HepG2 (cell line): ENCODE measurements around the gene IRF4. TPM values are rescaled to one million over a fixed set of nuclear protein-coding genes. Genes with fewer than 3 reads are reported as not detected.

ENCODE experiments used
- ATAC-seq: fragments of 200-7000 bp; cut with Tn5 transposase; 3 replicates; pipeline ENCODE4 v1.9.1; 2020; ENCODE audit warnings: mild to moderate bottlenecking, moderate library complexity
- BruUV-seq: library from RNA; stranded (reverse); fragments of 400-500 nt; replicated peaks from 2 replicates; lab custom pipeline; 2021; lab: Mats Ljungman, UMichigan
- CTCF ChIA-PET: fragments of 300-600 bp; formaldehyde crosslinking; extraction: SDS; loops from one replicate; lab custom pipeline; 2021; ENCODE audit warnings: low total read pairs, inconsistent platforms, low intra/inter-chr PET ratio; lab: Yijun Ruan, JAX
- POLR2A ChIA-PET: fragments of 350-600 bp; sonication (Branson Sonifier 250); formaldehyde crosslinking; loops from one replicate; lab custom pipeline; 2020; ENCODE audit warnings: antibody characterized with exemption, inconsistent platforms; lab: Yijun Ruan, JAX
- DNase-seq: peaks from one replicate; pipeline ENCODE4 v3.0.0-alpha.2; 2015; ENCODE audit warnings: low spot score
- FAIRE-seq: peaks from 3 replicates; lab custom pipeline; 2011; peaks lifted over from hg19 to GRCh38; lab: Jason Lieb, UNC
- H2AFZ ChIP-seq: one replicate; pipeline ENCODE4 v1.6.1; 2011; ENCODE audit warnings: low read length, inconsistent platforms
- H3K27ac ChIP-seq: fragments of 300-600 bp; 3 replicates; pipeline ENCODE4 v1.8.0; 2011; ENCODE audit warnings: mixed run types, mild to moderate bottlenecking, mixed read lengths, low read length, inconsistent platforms; ENCODE audit not compliant: insufficient read depth; ENCODE audit errors: extremely low read length
- H3K27me3 ChIP-seq, 2 experiments: fragments of 200-600 bp in 1 of 2; 2 replicates in 1 of 2; 3 replicates in 1 of 2; pipeline versions ENCODE4 v1.6.0 to v1.8.0; 2011; ENCODE audit warnings: low read length in 2 of 2, mild to moderate bottlenecking in 2 of 2, moderate library complexity in 2 of 2, inconsistent platforms in 1 of 2; ENCODE audit not compliant: insufficient read depth in 2 of 2, control insufficient read depth in 1 of 2
- H3K36me3 ChIP-seq, 2 experiments: fragments of 200-600 bp in 1 of 2; replicated peaks in 1 of 2; 2 replicates in 1 of 2; 3 replicates in 1 of 2; pipeline versions ENCODE4 v1.5.1 to v1.8.0; 2011; ENCODE audit warnings: low read length in 2 of 2, inconsistent platforms in 1 of 2; ENCODE audit not compliant: insufficient read depth in 2 of 2, control insufficient read depth in 1 of 2
- H3K4me1 ChIP-seq: 2 replicates; pipeline ENCODE4 v1.5.1; 2012; ENCODE audit warnings: low read length, inconsistent platforms; ENCODE audit not compliant: insufficient read depth
- H3K4me2 ChIP-seq: 2 replicates; pipeline ENCODE4 v1.6.0; 2011; ENCODE audit warnings: low read depth, low read length, inconsistent platforms
- H3K4me3 ChIP-seq, 3 experiments: fragments of 200-600 bp in 1 of 3; sonication (generic), shearing (Covaris generic) in 1 of 3; replicated peaks in 1 of 3; 2 replicates each; pipeline ENCODE4 v1.5.1; 2011 to 2016; ENCODE audit warnings: low read length in 3 of 3, inconsistent platforms in 2 of 3, low read depth in 2 of 3, mild to moderate bottlenecking in 2 of 3, control low read depth in 1 of 3, mixed read lengths in 1 of 3; ENCODE audit not compliant: insufficient read depth in 1 of 3
- H3K79me2 ChIP-seq: one replicate; pipeline ENCODE4 v1.6.1; 2011; ENCODE audit warnings: low read length, inconsistent platforms; ENCODE audit not compliant: insufficient read depth
- H3K9ac ChIP-seq: 2 replicates; pipeline ENCODE4 v1.6.0; 2011; ENCODE audit warnings: mild to moderate bottlenecking, low read depth, low read length, inconsistent platforms; ENCODE audit not compliant: insufficient read depth
- H3K9me3 ChIP-seq: 2 replicates; pipeline ENCODE4 v1.5.1; 2012; ENCODE audit warnings: mild to moderate bottlenecking, low read length
- H4K20me1 ChIP-seq: 2 replicates; pipeline ENCODE4 v1.6.0; 2011; ENCODE audit warnings: inconsistent platforms, mild to moderate bottlenecking, low read length, moderate library complexity; ENCODE audit not compliant: insufficient read depth
- CBX5 ChIP-seq: sonication (generic); formaldehyde crosslinking; IDR thresholded peaks from 2 replicates; pipeline ENCODE4 v1.4.0; 2020; ENCODE audit warnings: missing genetic modification reagents, borderline replicate concordance
- ELF4 ChIP-seq: sonication (generic); formaldehyde crosslinking; IDR thresholded peaks from 2 replicates; pipeline ENCODE4 v1.5.0; 2020; ENCODE audit warnings: missing genetic modification reagents, mild to moderate bottlenecking, moderate library complexity, borderline replicate concordance
- HBP1 ChIP-seq: IDR thresholded peaks from 2 replicates; pipeline ENCODE4 v1.6.1; 2016; ENCODE audit warnings: low read depth, control low read depth
- NRL ChIP-seq: sonication (generic); formaldehyde crosslinking; IDR thresholded peaks from 2 replicates; pipeline ENCODE4 v1.5.0; 2020; ENCODE audit warnings: missing genetic modification reagents, mild to moderate bottlenecking, moderate library complexity, borderline replicate concordance
- TEAD3 ChIP-seq: optimal IDR thresholded peaks from 2 replicates; pipeline ENCODE3; 2016; ENCODE audit warnings: borderline replicate concordance
- ZBTB42 ChIP-seq: sonication (generic); formaldehyde crosslinking; IDR thresholded peaks from 2 replicates; pipeline ENCODE4 v1.5.0; 2020; ENCODE audit warnings: mild to moderate bottlenecking, missing genetic modification reagents
- ZNF136 ChIP-seq: sonication (generic); formaldehyde crosslinking; IDR thresholded peaks from 2 replicates; pipeline ENCODE4 v1.8.1; 2022; ENCODE audit warnings: low read depth, mild to moderate bottlenecking, moderate library complexity, missing genetic modification reagents
- WGBS: methylation state at CpG from one replicate; pipeline ENCODE4 v1.1.6; 2017; ENCODE audit warnings: low lambda C conversion rate; 5-methylcytosine and 5-hydroxymethylcytosine counted together
- in situ Hi-C: cut with HindIII; loops from 2 replicates; pipeline ENCODE4 v1.10.0; 2017; ENCODE audit warnings: low pct_unique_long_range_greater_than_20kb; ENCODE audit not compliant: extremely low pct_ligation_motif_present
- intact Hi-C: fragments of 100-400 bp; cut with micrococcal nuclease; formaldehyde crosslinking; loops from one replicate; pipeline ENCODE4 v1.10.0; 2022; ENCODE audit not compliant: unreplicated experiment
- polyA plus RNA-seq, 8 experiments: library from polyadenylated mRNA; depleted of rRNA in 3 of 8; stranded (reverse) in 7 of 8; unstranded in 1 of 8; fragments of >200 nt; fragmentation: Illumina TruSeq in 4 of 8; extraction: Trizol in 4 of 8; gene quantifications; 2 replicates each; pipeline versions ENCODE4 v1.2.1 to v1.2.3, GENCODE V29; 2011 to 2016; ENCODE audit warnings: low read depth in 4 of 8, missing spikeins in 1 of 8, mixed read lengths in 1 of 8; ENCODE audit not compliant: insufficient read depth in 1 of 8
- total RNA-seq, 5 experiments: library from RNA; depleted of rRNA; stranded (reverse); fragments of >200 nt; fragmentation: Illumina TruSeq; extraction: Trizol; gene quantifications; 2 replicates each; pipeline ENCODE4 v1.2.3, GENCODE V29; 2016; ENCODE audit warnings: low read depth in 1 of 5
- TF ChIP-seq, protein P1 (sequence below): sonication (generic); formaldehyde crosslinking; IDR thresholded peaks from 2 replicates; pipeline ENCODE4 v1.5.1; 2020; ENCODE audit warnings: mild to moderate bottlenecking, missing genetic modification reagents, borderline replicate concordance
- TF ChIP-seq, protein P2 (sequence below): sonication (generic); formaldehyde crosslinking; IDR thresholded peaks from 2 replicates; pipeline ENCODE4 v1.4.0; 2020; ENCODE audit warnings: low read depth, missing genetic modification reagents

IRF4 gene
- total and polyA plus RNA-seq, 2 of the 13 experiments (the other 11 are each of a cell fraction or from before 2014, with no cell fraction given), result 0.07 to 0.09 TPM

- H3K36me3 ChIP-seq, result no peaks in the 10 kb centered on the region
- H3K27me3 ChIP-seq, result peaks cover 0 to 7% of the 10 kb centered on the region in 2 experiments; a peak in 3 of 5 replicates
- H3K9me3 ChIP-seq, result peaks cover 7% of the 10 kb centered on the region; the same call in 1 of the 2 replicates
- H3K4me1 ChIP-seq, result peaks cover 21% of the 10 kb centered on the region
- ChIA-PET POLR2A (interaction anchor here (0.8 to 1.2 kb wide), 3 partner anchors 14 to 206 kb away, joined by 3 to 7 read pairs (median 5); no protein-coding TSS in a partner anchor), CTCF (no interaction called here)
- intact Hi-C loops (no loop called here), in situ Hi-C loops (no loop called here)
- peak overlapping the region; percentile 39 for H3K27ac ChIP-seq
- peak overlapping the region in 1 of 3 experiments; percentile 23; a peak in 1 of 6 replicates for H3K4me3 ChIP-seq
- peak overlapping the region; percentile 58; the same call in 1 of the 2 replicates for H3K4me2 ChIP-seq
- H3K9ac ChIP-seq, result peak overlapping the region; percentile 60; the same call in 1 of the 2 replicates
- H4K20me1 ChIP-seq, result no peaks in the 10 kb centered on the region
- no TSS peak for BruUV-seq
- ATAC-seq (peak; percentile 48), FAIRE-seq (no peak), DNase-seq (no peak)
- no peak overlapping the region for H2AFZ ChIP-seq
- no peaks in the 10 kb centered on the region for H3K79me2 ChIP-seq
- WGBS, result 76% methylated on average over 11 of the region's 11 CpGs
- TF ChIP-seq HBP1 (CRISPR knock-in tag) (peak; percentile 23; the same call in 1 of the 2 replicates), ZBTB42 (CRISPR knock-in tag) (0 out of 2 replicates have a peak, but pooled peaks have one; percentile 37), ZNF136 (CRISPR knock-in tag) (0 out of 2 replicates have a peak, but pooled peaks have one; percentile 7), CBX5 (CRISPR knock-in tag) (0 out of 2 replicates have a peak, but pooled peaks have one; percentile 15), NRL (CRISPR knock-in tag) (0 out of 2 replicates have a peak, but pooled peaks have one; percentile 20), TEAD3 (no peak), ELF4 (CRISPR knock-in tag) (no peak)
- TF ChIP-seq, protein P1, sequence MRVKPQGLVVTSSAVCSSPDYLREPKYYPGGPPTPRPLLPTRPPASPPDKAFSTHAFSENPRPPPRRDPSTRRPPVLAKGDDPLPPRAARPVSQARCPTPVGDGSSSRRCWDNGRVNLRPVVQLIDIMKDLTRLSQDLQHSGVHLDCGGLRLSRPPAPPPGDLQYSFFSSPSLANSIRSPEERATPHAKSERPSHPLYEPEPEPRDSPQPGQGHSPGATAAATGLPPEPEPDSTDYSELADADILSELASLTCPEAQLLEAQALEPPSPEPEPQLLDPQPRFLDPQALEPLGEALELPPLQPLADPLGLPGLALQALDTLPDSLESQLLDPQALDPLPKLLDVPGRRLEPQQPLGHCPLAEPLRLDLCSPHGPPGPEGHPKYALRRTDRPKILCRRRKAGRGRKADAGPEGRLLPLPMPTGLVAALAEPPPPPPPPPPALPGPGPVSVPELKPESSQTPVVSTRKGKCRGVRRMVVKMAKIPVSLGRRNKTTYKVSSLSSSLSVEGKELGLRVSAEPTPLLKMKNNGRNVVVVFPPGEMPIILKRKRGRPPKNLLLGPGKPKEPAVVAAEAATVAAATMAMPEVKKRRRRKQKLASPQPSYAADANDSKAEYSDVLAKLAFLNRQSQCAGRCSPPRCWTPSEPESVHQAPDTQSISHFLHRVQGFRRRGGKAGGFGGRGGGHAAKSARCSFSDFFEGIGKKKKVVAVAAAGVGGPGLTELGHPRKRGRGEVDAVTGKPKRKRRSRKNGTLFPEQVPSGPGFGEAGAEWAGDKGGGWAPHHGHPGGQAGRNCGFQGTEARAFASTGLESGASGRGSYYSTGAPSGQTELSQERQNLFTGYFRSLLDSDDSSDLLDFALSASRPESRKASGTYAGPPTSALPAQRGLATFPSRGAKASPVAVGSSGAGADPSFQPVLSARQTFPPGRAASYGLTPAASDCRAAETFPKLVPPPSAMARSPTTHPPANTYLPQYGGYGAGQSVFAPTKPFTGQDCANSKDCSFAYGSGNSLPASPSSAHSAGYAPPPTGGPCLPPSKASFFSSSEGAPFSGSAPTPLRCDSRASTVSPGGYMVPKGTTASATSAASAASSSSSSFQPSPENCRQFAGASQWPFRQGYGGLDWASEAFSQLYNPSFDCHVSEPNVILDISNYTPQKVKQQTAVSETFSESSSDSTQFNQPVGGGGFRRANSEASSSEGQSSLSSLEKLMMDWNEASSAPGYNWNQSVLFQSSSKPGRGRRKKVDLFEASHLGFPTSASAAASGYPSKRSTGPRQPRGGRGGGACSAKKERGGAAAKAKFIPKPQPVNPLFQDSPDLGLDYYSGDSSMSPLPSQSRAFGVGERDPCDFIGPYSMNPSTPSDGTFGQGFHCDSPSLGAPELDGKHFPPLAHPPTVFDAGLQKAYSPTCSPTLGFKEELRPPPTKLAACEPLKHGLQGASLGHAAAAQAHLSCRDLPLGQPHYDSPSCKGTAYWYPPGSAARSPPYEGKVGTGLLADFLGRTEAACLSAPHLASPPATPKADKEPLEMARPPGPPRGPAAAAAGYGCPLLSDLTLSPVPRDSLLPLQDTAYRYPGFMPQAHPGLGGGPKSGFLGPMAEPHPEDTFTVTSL (CRISPR knock-in tag), result peak; percentile 34; the same call in 1 of the 2 replicates
- TF ChIP-seq, protein P2, sequence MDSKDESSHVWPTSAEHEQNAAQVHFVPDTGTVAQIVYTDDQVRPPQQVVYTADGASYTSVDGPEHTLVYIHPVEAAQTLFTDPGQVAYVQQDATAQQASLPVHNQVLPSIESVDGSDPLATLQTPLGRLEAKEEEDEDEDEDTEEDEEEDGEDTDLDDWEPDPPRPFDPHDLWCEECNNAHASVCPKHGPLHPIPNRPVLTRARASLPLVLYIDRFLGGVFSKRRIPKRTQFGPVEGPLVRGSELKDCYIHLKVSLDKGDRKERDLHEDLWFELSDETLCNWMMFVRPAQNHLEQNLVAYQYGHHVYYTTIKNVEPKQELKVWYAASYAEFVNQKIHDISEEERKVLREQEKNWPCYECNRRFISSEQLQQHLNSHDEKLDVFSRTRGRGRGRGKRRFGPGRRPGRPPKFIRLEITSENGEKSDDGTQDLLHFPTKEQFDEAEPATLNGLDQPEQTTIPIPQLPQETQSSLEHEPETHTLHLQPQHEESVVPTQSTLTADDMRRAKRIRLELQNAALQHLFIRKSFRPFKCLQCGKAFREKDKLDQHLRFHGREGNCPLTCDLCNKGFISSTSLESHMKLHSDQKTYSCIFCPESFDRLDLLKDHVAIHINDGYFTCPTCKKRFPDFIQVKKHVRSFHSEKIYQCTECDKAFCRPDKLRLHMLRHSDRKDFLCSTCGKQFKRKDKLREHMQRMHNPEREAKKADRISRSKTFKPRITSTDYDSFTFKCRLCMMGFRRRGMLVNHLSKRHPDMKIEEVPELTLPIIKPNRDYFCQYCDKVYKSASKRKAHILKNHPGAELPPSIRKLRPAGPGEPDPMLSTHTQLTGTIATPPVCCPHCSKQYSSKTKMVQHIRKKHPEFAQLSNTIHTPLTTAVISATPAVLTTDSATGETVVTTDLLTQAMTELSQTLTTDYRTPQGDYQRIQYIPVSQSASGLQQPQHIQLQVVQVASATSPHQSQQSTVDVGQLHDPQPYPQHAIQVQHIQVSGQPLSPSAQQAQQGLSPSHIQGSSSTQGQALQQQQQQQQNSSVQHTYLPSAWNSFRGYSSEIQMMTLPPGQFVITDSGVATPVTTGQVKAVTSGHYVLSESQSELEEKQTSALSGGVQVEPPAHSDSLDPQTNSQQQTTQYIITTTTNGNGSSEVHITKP (CRISPR knock-in tag), result 0 out of 2 replicates have a peak, but pooled peaks have one; percentile 5
Measured at GRCh38 chr6:423055-423798, 31.7 kb downstream of the IRF4 start.
